H9 (cell line): Measurements from ENCODE around the gene LRRC7. TPM values are rescaled to one million over a fixed set of nuclear protein-coding genes. Genes with fewer than 3 reads are reported as not detected.

ENCODE experiments used
- DNase-seq: peaks from one replicate; pipeline ENCODE4 v3.0.0-alpha.2; 2017
- H2AFZ ChIP-seq: one replicate; pipeline ENCODE4 v1.6.1; 2013; ENCODE audit warnings: mild to moderate bottlenecking, low read length, control low read depth, moderate library complexity
- H2AK5ac ChIP-seq: 2 replicates; pipeline ENCODE4 v1.6.1; 2013; ENCODE audit warnings: low read length, control low read depth, mixed read lengths; ENCODE audit not compliant: insufficient read length
- H2BK120ac ChIP-seq: one replicate; pipeline ENCODE4 v1.6.1; 2013; ENCODE audit warnings: low read depth, mild to moderate bottlenecking, low read length, control low read depth, inconsistent platforms; ENCODE audit not compliant: poor library complexity, severe bottlenecking
- H2BK12ac ChIP-seq: 2 replicates; pipeline ENCODE4 v1.6.1; 2013; ENCODE audit warnings: low read length, control low read depth, mixed read lengths, low read depth; ENCODE audit not compliant: insufficient read length
- H2BK15ac ChIP-seq: 2 replicates; pipeline ENCODE4 v1.6.1; 2013; ENCODE audit warnings: low read depth, low read length, control low read depth
- H2BK20ac ChIP-seq: one replicate; pipeline ENCODE4 v1.6.1; 2013; ENCODE audit warnings: low read depth, mild to moderate bottlenecking, low read length, control low read depth, inconsistent platforms; ENCODE audit not compliant: poor library complexity, severe bottlenecking
- H2BK5ac ChIP-seq: 2 replicates; pipeline ENCODE4 v1.6.1; 2013; ENCODE audit warnings: low read length, control low read depth, mixed read lengths; ENCODE audit not compliant: insufficient read length
- H3K14ac ChIP-seq: 2 replicates; pipeline ENCODE4 v1.6.1; 2013; ENCODE audit warnings: low read length, control low read depth; ENCODE audit not compliant: insufficient read depth
- H3K18ac ChIP-seq: 2 replicates; pipeline ENCODE4 v1.6.1; 2013; ENCODE audit warnings: low read depth, mild to moderate bottlenecking, mixed read lengths, low read length, control low read depth; ENCODE audit not compliant: insufficient read length
- H3K23ac ChIP-seq: 2 replicates; pipeline ENCODE4 v1.6.1; 2013; ENCODE audit warnings: low read length, control low read depth, mixed read lengths, low read depth; ENCODE audit not compliant: insufficient read length
- H3K23me2 ChIP-seq: 2 replicates; pipeline ENCODE4 v1.6.1; 2013; ENCODE audit warnings: low read depth, mild to moderate bottlenecking, mixed read lengths, low read length, control low read depth; ENCODE audit not compliant: insufficient read length, poor library complexity, severe bottlenecking
- H3K27ac ChIP-seq: 2 replicates; pipeline ENCODE4 v1.5.1; 2013; ENCODE audit warnings: low read length, control low read depth, mixed read lengths, low read depth; ENCODE audit not compliant: insufficient read length
- H3K27me3 ChIP-seq: 2 replicates; pipeline ENCODE4 v1.6.1; 2013; ENCODE audit warnings: low read length, control low read depth, inconsistent platforms; ENCODE audit not compliant: insufficient read depth
- H3K4ac ChIP-seq: 2 replicates; pipeline ENCODE4 v1.6.1; 2013; ENCODE audit warnings: low read depth, mild to moderate bottlenecking, control low read depth, inconsistent platforms, low read length, moderate library complexity
- H3K4me1 ChIP-seq: 2 replicates; pipeline ENCODE4 v1.6.1; 2013; ENCODE audit warnings: low read length, control low read depth, inconsistent platforms; ENCODE audit not compliant: insufficient read depth
- H3K4me2 ChIP-seq: 2 replicates; pipeline ENCODE4 v1.6.1; 2013; ENCODE audit warnings: low read length, control low read depth, mixed read lengths; ENCODE audit not compliant: insufficient read length, insufficient read depth
- H3K56ac ChIP-seq: 2 replicates; pipeline ENCODE4 v1.6.1; 2013; ENCODE audit warnings: low read depth, mild to moderate bottlenecking, mixed read lengths, low read length, control low read depth; ENCODE audit not compliant: insufficient read length
- H3K79me1 ChIP-seq: 2 replicates; pipeline ENCODE4 v1.6.1; 2013; ENCODE audit warnings: low read depth, mild to moderate bottlenecking, moderate library complexity, low read length, control low read depth, inconsistent platforms; ENCODE audit not compliant: insufficient read depth, poor library complexity, severe bottlenecking
- H3K79me2 ChIP-seq: 2 replicates; pipeline ENCODE4 v1.6.1; 2013; ENCODE audit warnings: low read length, control low read depth, inconsistent platforms; ENCODE audit not compliant: insufficient read depth
- H3K9ac ChIP-seq: 2 replicates; pipeline ENCODE4 v1.6.1; 2013; ENCODE audit warnings: low read length, control low read depth, mixed read lengths; ENCODE audit not compliant: insufficient read length; ENCODE audit errors: extremely low read depth
- H3K9me3 ChIP-seq: one replicate; pipeline ENCODE4 v1.6.1; 2013; ENCODE audit warnings: low read depth, low read length, inconsistent platforms; ENCODE audit not compliant: control insufficient read depth
- H3T11ph ChIP-seq: one replicate; pipeline ENCODE4 v1.6.1; 2013; ENCODE audit warnings: mild to moderate bottlenecking, low read length, control low read depth, inconsistent platforms
- H4K20me1 ChIP-seq: one replicate; pipeline ENCODE4 v1.6.1; 2013; ENCODE audit not compliant: control insufficient read depth, insufficient read length, insufficient read depth
- H4K5ac ChIP-seq: 2 replicates; pipeline ENCODE4 v1.6.1; 2013; ENCODE audit warnings: low read depth, mild to moderate bottlenecking, mixed read lengths, low read length, control low read depth; ENCODE audit not compliant: insufficient read length
- H4K8ac ChIP-seq: replicated peaks from 2 replicates; pipeline ENCODE4 v1.6.1; 2013; ENCODE audit warnings: low read length, control low read depth, mixed read lengths, low read depth; ENCODE audit not compliant: insufficient read length
- H4K91ac ChIP-seq: 2 replicates; pipeline ENCODE4 v1.6.1; 2013; ENCODE audit warnings: low read depth, mild to moderate bottlenecking, moderate library complexity, mixed read lengths, low read length, control low read depth; ENCODE audit not compliant: insufficient read length
- H3K27ac Mint-ChIP-seq, 3 experiments: 2 replicates in 2 of 3; 3 replicates in 1 of 3; pipeline ENCODE4 v1.8.0; 2020 to 2021; ENCODE audit warnings: mixed read lengths in 3 of 3, mild to moderate bottlenecking in 1 of 3, moderate library complexity in 1 of 3
- H3K27me3 Mint-ChIP-seq: 2 replicates; pipeline ENCODE4 v1.8.0; 2021; ENCODE audit warnings: low read depth, mild to moderate bottlenecking, moderate library complexity, mixed read lengths
- H3K36me3 Mint-ChIP-seq, 3 experiments: 2 replicates in 2 of 3; 3 replicates in 1 of 3; pipeline ENCODE4 v1.8.0; 2020 to 2021; ENCODE audit warnings: low read depth in 3 of 3, mixed read lengths in 3 of 3; ENCODE audit not compliant: insufficient read depth in 1 of 3
- H3K4me1 Mint-ChIP-seq, 2 experiments: 2 replicates each; pipeline ENCODE4 v1.8.0; 2020; ENCODE audit warnings: mixed read lengths in 2 of 2
- H3K4me3 Mint-ChIP-seq, 2 experiments: 2 replicates in 1 of 2; 3 replicates in 1 of 2; pipeline ENCODE4 v1.8.0; 2020 to 2021; ENCODE audit warnings: mild to moderate bottlenecking in 2 of 2, mixed read lengths in 2 of 2, moderate library complexity in 1 of 2
- H3K9me3 Mint-ChIP-seq, 2 experiments: 2 replicates in 1 of 2; 3 replicates in 1 of 2; pipeline ENCODE4 v1.8.0; 2020; ENCODE audit warnings: mild to moderate bottlenecking in 2 of 2, mixed read lengths in 2 of 2, moderate library complexity in 1 of 2
- CTCF ChIP-seq: fragments of 200-600 bp; sonication (generic); conservative IDR thresholded peaks from 3 replicates; pipeline ENCODE4 v1.8.0; 2021; ENCODE audit warnings: antibody characterized with exemption, mild to moderate bottlenecking
- WGBS: extraction: QIAGEN DNeasy Blood & Tissue Kit; methylation state at CpG from one replicate; pipeline ENCODE4 v1.1.7; 2013; ENCODE audit warnings: missing lambda C conversion rate, low lambda C conversion rate, mixed read lengths; ENCODE audit not compliant: insufficient read length; ENCODE audit errors: extremely low coverage; 5-methylcytosine and 5-hydroxymethylcytosine counted together
- total RNA-seq: library from RNA; stranded (reverse); gene quantifications from 2 replicates; pipeline ENCODE4 v1.2.1, GENCODE V29; 2021

Gene LRRC7
- total RNA-seq, 1 experiment from 2014 or later = not detected

DNA sequence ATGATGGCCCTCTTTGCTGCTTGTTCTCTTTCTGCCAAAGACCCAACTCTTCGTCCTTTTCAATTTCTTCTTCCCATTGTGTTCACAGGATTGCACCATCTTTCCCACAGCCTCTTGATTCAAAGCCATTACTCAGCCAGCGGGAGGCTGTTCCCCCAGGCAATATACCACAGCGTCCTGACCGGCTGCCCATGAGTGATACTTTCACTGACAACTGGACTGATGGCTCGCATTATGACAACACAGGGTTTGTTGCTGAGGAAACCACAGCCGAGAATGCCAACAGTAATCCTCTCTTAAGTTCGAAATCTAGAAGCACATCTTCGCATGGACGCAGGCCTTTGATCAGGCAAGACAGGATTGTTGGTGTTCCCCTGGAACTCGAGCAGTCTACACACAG, 470.3 kb downstream of the LRRC7 start:
- Histone ChIP-seq H2BK15ac (no peak overlapping the region), H2BK120ac (no peak overlapping the region), H4K5ac (no peak overlapping the region), H3K56ac (no peak overlapping the region), H3K14ac (0 out of 2 replicates have a peak overlapping the region, but pooled peaks have one; percentile 40), H3K4me1 (no peaks in the 10 kb centered on the region), H3K27ac (no peak overlapping the region), H3K4ac (no peak overlapping the region), H3K79me1 (no peaks in the 10 kb centered on the region), H3K79me2 (no peaks in the 10 kb centered on the region), H4K8ac (no peak overlapping the region), H4K20me1 (no peaks in the 10 kb centered on the region), H3T11ph (no peak overlapping the region), H3K23ac (no peak overlapping the region), H2AK5ac (no peak overlapping the region), H2BK20ac (no peak overlapping the region), H3K18ac (no peak overlapping the region), H2BK12ac (no peak overlapping the region), H3K23me2 (no peaks in the 10 kb centered on the region), H3K9ac (no peak overlapping the region), H3K4me2 (no peak overlapping the region), H2BK5ac (no peak overlapping the region), H2AFZ (peak overlapping the region; percentile 45), H3K9me3 (no peaks in the 10 kb centered on the region), H3K27me3 (no peaks in the 10 kb centered on the region), H4K91ac (no peak overlapping the region)
- Mint-ChIP-seq H3K36me3 (no peaks in the 10 kb centered on the region), H3K9me3 (no peaks in the 10 kb centered on the region), H3K27me3 (no peaks in the 10 kb centered on the region), H3K4me1 (peaks cover 8 to 15% of the 10 kb centered on the region in 2 experiments), H3K4me3 (no peak overlapping the region), H3K27ac (peak overlapping the region in 2 of 3 experiments; percentile 5 to 12; a peak in 4 of 7 replicates)
- DNase-seq = peak; percentile 45
- no peak for TF ChIP-seq CTCF
- no CpG with 5 or more reads among the region's 10 CpGs for WGBS
